GM10847 (cell line): ENCODE data around the gene CCDC82.

Experiments
- POLR2A ChIP-seq: IDR thresholded peaks from 2 replicates; pipeline ENCODE4 v1.6.1; 2011; ENCODE audit not compliant: insufficient read length; ENCODE audit errors: extremely low read depth

CCDC82 gene

DNA sequence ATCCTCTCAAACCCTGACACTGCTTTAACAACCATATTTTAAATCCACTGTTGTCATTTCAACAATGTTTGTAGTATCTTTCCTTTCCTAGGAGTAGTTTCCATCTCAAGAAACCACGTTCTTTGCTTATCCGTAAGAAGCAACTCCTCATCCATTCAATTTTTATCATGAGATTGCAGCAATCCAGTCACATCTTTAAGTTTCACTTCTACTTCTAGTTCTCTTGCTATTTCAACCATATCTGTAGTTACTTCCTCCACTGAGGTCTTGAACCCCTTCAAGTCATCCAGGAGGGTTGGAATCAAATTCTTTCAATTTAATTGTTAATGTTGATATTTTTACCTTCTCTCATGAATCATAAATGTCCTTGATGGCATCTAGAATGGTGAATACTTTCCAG is 22.4 kb downstream of the CCDC82 start:
- TF ChIP-seq POLR2A: no peak

DNA sequence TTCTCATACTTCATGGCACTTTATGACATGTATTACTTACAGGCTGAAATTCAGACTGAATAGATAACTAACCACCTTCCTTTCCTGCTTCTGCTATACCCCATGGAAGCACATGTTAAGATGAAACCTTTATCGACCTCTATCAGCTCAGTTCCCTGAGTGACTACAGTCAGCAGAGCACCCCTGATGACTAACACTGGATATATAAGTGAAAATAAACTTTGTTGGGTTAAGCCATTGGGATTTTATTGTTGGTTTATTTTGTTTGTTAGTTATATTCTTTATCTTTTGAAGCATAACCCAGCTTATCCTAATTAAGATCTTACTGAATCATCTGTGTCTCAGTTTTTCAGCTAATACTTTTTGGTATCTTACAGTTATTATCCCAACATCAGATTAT is 23.7 kb downstream of the CCDC82 start:
- no peak for TF ChIP-seq POLR2A

DNA sequence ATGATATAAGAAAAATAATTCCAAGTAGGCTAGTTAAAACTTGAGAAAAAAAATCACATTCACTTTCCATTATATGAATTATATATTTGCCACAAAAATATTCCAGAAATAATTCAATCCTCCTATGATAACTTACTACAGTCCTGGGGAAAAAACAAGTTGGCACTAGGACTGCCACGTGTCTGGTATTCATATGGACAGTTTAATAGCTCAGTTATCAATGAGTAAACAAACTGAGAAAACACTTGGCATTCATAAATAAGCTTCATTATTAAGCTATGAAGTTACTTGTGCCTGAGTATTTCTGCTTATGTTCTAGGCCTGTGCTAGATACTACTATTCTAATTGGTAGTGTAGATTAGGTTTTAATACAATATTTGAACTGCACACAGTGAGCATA is 24.2 kb downstream of the CCDC82 start:
- no peak for TF ChIP-seq POLR2A

DNA sequence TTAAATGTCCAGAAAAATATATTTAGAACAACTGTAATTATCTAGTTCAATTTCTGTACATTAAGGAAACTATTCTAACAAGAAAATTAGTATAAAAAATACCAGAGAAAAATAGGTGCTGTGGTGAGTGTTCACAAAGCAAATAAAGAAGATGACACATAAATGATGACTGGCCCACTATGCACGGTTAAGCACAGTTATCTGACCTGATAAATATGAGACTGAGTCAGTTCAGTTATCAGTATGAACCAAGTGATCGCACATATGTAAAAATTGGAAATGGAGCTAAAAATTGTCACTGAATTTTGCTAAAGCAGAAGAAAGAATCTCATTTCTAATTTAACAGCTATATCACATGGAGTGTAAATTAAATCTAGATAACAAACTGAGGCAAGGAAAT is 27.9 kb downstream of the CCDC82 start:
- TF ChIP-seq POLR2A: no peak

DNA sequence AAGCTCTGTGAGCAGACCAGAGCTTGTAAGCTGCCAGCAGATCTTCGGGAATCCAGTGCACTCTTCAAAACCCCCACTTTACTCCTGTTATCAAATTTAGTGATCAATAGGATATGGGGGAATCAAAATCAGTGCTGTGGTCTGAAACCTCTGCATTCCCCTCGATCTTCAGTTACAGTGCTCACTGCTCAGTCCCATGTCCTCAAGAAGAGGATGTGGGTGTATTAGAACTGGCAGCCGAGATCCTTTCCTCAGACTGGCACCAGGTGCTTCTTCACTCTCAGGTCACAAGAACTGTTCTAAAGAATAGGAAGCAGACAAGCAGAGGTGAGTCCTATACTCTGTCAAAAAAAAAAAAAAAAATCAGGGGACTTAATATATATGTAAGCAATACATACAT is 31.4 kb downstream of the CCDC82 start:
- TF ChIP-seq POLR2A: no peak

DNA sequence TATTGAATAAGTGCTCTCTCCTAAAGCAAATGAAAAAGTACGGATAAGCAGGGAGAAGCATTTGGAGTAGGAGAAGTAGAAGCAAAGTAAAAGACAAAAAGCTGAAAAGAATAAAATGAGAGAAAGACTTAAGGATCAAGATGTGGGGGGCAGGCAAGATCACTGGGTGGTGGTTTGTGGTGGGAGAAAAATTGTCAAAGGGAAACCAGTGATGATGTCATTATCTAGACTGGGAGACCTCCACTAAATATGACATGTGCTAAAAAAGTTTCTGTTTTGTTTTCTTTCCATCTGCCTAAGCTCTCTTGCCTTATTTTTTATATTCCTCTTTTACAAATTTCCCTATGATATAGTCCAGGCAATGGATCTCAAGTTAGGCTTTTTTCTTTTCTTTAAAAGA is 31.9 kb downstream of the CCDC82 start:
- TF ChIP-seq POLR2A: no peak

DNA sequence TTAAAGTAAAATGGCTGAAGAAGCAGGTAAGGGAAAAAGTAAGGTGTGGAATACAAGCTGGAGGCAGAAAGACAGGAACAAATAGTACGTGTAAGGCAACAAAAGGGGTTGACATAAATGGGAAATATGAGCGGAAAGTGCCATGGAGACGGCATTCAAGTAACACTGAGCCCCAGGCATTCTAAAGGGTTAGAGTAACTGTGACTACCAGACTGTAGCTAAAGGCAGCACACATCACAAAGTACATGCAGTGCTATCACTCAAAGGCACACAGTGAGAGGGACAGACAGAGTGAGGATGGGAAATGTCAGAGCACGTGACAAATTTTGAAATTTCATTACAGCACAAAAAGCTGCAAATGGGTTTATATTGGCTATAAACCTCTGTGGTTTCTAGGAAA is 32.9 kb downstream of the CCDC82 start:
- TF ChIP-seq POLR2A: no peak

DNA sequence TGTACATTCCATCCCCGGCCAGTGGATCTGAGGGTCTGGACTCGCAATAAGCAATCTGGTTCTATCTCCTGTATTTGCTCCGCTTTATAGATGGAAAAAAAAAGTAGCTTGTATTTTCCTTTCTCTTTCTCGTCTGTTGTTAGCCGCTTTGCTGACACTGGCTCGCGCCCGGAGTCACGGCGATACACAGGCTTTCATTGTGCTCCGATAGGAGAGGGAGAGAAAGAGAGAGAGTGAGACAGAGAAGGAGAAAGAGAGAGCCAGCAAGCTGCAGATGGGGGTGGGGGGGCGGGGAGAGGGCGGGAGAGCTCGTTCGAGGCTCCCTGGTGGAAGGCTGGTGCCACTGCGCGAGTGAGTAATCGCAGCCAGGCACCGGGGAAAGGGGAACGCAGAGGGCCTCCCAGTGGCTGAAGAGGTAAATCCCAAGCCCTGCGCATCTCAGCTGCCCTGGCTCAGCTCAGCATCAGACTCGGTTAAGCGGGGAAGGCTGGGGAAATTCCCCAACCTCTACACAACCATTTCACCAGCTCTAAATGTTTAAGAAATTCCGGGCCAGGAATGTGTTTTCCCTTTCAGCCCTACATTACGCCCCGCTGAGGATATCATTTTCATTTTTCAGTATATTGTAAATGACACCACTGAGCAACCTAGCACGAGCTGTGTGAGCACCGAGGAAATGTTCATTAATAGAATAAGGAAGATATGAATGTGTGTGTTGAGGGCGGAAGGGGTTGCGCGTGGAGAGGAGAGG is 46.6 kb downstream of the CCDC82 start, which contains the start of gene MAML2:
MAML2 (minus strand) TSS at position 235 of the 751 bp plus-strand sequence. CDS start 1,300 bp downstream, outside the sequence.
- TF ChIP-seq POLR2A: no peak

DNA sequence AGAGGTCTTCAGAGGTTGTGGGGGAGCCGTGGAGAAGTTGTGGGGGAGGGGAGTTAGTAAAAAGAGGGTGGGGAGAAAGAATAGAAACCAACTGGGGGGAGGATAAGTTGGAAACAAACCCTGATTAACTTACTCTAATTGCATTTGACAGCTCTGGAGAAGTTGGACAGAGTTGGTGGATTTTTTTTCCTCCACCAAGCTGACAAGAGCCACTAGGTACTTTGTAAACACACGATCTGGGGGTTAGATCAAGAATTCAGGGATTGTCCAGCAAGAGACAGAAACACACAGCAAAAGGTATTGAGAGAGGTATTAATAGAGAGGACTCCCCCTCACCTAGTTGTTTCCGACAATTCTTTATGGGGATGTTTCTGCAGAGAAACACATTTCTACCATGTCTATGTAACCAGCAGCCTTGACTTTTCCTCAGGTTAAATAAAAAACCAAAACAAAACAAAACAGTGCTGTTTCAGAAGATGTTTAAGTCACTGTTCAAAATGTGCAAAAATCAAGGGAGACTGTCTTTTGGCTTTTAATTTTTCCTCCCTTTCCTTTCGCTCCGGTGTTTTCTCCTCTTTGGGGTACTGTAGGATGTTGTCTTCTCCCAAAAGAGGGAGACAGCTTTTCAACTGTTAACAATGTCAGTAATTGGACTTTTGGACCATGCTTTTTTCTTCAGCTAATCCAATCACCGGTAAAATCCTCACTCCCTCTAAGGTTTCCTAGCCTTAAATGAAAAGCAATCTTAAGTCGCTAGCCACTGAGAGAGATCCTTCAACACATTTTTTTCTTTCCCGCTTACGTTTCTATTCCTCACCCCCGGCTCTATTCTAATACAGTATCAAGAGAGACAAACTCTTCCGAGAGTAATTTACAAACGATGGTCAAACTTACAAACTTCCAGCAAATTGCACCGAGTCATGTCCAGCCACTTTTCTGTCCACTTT is 47.4 kb downstream of the CCDC82 start:
- TF ChIP-seq POLR2A: no peak

DNA sequence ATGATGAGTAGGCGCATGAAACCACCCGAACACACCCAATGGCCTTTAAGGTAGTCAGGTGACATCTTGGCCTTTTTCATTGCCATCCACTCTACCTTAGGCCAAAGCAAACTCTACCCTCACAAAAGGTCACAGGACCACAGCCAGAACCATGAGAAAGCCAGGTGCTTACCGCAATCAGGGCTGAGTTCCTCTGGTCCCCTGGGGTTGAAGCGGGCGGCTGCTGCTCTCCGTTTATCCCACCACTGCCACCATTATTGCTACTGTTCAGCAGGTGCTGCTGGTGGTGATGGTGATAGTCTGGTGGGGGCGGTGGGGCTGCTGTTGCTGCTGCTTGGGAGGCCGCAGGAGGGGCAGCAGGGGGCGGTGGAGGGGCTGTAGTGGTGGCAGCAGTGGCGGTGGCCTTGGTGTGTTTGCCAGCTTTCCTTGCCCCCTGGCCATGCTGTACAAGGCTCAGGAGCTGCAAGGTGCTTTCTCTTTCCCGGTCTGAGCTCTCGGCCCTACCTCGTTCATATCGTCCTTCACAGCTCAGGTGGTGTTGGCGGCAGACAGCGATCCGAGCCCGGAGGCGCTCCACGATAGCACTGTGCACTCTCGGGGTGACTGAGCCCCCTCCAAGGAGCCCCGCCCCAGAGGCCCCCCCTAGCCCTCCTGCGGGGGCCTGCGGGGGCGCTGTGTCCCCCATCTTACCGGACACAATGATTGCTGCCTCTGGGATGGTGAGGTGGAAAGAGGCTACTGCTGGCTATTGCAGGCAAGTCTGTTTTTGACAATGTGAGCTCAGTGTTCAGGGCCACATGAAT is 48.3 kb downstream of the CCDC82 start:
- TF ChIP-seq POLR2A: peak; percentile 12

DNA sequence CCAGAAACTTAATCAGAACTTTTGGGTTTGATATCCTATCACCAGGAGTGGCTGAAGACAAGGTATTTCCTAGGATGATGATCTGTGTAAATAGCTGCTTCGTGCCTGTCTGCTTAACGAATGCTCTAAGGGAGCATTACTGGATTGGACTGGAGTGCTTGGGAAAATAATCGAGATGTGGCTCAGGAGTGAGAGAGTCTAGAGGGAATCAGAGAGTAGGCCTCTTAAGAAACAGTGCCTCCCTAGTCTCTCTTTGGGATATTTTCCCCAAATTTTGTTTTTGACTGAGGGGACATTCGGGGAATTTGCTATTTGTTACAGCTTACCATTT is 49.2 kb downstream of the CCDC82 start:
- TF ChIP-seq POLR2A: no peak

DNA sequence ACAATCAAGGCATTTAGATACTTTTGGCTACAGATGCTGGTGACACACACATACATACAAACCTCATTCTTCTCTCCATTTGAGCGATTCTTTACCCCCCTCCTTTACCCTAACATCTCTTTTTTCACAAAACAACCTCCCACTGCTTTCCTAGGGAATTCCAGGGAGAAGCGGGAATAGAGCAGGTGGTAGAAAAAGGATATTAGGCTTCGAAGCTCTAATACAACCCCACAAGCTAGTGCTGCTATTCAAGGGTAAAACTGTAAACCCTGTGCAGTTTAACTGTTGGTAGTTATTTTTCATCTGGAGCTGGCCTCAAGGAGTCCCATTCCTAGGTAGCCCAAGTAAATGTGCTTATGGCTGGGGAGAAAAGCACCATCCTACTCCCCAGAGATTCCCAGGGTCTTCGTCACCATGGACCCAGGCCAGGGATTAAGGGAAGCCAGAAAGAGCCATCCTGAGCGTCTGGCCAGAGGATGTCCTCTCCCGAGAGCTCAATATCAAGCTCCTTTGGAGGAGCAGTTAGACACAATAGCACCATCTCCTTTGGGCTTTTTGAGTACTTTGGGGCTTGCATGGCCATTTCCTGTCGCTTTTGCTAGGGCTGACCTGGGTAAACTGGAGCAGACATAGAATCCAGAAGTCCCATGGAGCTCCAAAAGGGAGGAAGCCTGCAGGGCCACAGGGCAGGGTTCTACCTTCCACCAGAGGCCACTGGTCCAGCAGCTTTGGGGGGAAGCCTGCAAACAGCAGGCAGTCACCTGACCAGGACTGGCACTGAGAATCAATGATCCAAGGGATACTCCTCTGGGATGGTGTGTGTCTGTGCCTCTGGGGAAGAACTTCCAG is 49.8 kb downstream of the CCDC82 start:
- TF ChIP-seq POLR2A: no peak

DNA sequence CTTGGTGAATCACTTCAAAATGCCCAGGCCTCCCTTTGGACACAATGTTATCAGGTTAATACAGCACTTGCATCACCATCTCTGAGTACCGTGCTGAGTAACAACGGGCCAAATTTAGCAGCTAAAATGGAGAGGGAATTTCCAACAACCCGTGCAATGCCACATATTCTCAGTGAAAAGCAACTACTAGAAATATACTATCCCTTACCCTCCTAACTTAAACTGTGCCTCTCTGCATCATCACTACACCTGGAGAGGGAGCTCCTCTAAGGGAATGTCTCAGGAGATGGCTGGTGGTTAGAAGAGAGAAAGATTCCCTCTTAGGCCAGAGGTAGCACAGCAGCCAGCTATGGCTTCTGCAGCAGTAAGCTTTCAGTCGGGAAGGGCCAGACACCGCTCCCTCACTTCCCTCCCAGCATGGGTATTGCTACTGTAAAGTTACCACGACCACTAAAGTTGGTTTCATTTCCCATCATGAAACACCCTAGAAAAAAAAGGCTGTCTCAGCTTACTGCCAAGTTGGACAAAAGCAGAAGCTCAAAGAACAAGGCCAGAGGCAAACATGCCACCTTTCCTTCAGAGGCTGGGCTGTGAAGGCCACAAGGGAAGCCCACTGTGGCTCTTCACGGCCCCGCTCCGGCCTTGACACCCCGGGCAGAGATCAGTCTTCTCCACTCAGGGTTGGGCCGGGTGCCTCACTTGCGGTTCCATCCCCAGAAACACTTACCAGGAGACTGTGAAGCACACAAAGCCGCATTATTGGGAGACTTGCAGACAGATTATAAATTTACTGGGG is 50.6 kb downstream of the CCDC82 start:
- TF ChIP-seq POLR2A: no peak

DNA sequence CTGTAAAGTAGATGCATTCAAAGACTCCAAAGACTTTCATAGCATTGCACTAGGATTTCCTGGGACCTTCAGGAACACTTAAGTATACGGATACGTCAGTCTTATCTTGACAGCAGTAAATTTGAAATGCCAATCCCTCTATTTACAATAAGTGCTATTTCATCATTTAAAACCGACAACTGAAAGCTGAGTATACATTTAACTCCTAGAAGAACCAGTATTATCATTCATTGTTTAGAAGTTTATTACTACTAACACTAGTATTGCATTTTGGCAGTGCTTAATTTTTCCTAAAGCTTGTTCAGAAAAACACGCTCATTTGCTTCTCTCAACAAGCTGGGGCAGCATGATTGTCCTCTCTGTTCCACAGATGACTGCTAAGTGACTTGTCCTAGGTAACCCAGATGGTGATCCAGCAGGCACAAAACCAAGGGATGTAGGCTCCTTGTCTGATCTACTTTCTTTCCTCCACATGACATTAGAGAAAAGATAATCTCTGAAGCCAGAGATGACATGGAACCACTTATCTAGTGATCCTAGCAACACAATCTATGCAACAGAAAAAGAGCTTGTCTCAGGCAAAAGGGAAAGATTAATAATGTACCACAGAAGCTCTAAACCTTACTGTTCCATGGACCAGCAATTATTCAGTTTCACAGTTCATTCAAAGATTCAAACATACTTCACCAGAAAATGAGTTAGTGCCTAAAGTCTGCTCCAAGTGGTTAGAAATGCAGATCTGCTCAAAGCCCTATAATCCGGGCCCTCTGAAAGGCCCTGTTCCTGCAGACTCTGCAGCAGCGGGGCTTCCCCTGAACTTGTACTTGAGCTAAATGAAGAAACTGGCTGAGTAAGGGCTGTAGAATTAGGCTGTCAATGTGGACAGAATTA is 51.9 kb downstream of the CCDC82 start:
- TF ChIP-seq POLR2A: no peak
